Activated B cell treated with CpG ODN at 0.5 μM for 24 hours (primary cell): ENCODE measurements around the gene TEX26. TPM values are rescaled to one million over a fixed set of nuclear protein-coding genes. Genes with fewer than 3 reads are reported as not detected.

Experiments
- ATAC-seq: fragments of 200-7000 bp; cut with Tn5 transposase; one replicate; pipeline ENCODE4 v1.10.0; 2021; ENCODE audit warnings: low read depth, mild to moderate bottlenecking, moderate library complexity
- CTCF ChIA-PET: fragments of 350-600 bp; sonication (Branson Sonifier 250); formaldehyde crosslinking; loops from one replicate; lab custom pipeline; 2021; ENCODE audit warnings: antibody characterized with exemption; lab: Charles Lee
- POLR2A ChIA-PET: fragments of 350-600 bp; sonication (Branson Sonifier 250); formaldehyde crosslinking; loops from one replicate; lab custom pipeline; 2021; ENCODE audit warnings: antibody characterized with exemption; lab: Charles Lee
- DNase-seq: peaks from one replicate; pipeline ENCODE4 v3.0.0; 2022
- H3K27ac Mint-ChIP-seq: one replicate; pipeline ENCODE4 v1.8.0; 2020; ENCODE audit warnings: mixed read lengths
- H3K27me3 Mint-ChIP-seq: one replicate; pipeline ENCODE4 v1.8.0; 2021; ENCODE audit warnings: mixed read lengths
- H3K36me3 Mint-ChIP-seq: one replicate; pipeline ENCODE4 v1.8.0; 2021; ENCODE audit warnings: low read depth, mixed read lengths
- H3K4me1 Mint-ChIP-seq: one replicate; pipeline ENCODE4 v1.8.0; 2021; ENCODE audit warnings: mixed read lengths
- H3K4me3 Mint-ChIP-seq: one replicate; pipeline ENCODE4 v1.8.0; 2020; ENCODE audit warnings: mild to moderate bottlenecking, mixed read lengths
- H3K9me3 Mint-ChIP-seq: one replicate; pipeline ENCODE4 v1.8.0; 2020; ENCODE audit warnings: mixed read lengths
- intact Hi-C: fragments of 100-400 bp; cut with micrococcal nuclease; formaldehyde crosslinking; loops from one replicate; pipeline ENCODE4 v1.15.1; 2024
- total RNA-seq: library from RNA; stranded (reverse); gene quantifications from 2 replicates; pipeline ENCODE4 v1.2.3, GENCODE V29; 2022
- TF ChIP-seq, protein P1 (sequence below): fragments of 200-600 bp; IDR thresholded peaks from one replicate; pipeline ENCODE4 v1.8.0; 2022; ENCODE audit warnings: antibody characterized with exemption, mild to moderate bottlenecking

Gene TEX26
- total RNA-seq, 1 donor from 2014 or later = not detected

DNA sequence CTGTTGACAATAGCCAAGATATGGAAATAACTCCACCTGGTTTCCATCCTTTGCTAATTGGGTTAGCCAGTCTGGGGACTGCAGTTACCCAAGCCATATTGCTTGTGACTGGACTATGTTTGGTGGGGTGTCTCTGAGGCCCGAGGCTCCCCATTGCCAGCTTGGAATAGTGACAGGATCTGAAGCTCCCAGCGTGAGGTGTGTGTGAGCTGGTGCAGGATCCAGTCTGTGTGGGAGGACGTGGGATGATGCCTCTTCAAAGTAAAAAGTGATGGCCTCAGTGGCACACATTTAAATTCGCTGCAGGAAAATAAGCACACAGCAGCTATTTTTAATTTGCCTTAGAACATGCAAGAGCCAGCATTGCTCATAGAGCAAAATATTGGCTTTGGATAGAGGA lies 75.0 kb downstream of the TEX26 start:
- ChIA-PET POLR2A (no interaction called here), CTCF (no interaction called here)
- Mint-ChIP-seq H3K4me3 (no peak overlapping the region), H3K4me1 (peaks cover 7% of the 10 kb centered on the region), H3K27ac (no peak overlapping the region), H3K9me3 (no peaks in the 10 kb centered on the region), H3K36me3 (no peaks in the 10 kb centered on the region), H3K27me3 (peaks cover 17% of the 10 kb centered on the region)
- intact Hi-C loops = no loop called here
- ATAC-seq (no peak), DNase-seq (no peak)
- TF ChIP-seq, protein P1, sequence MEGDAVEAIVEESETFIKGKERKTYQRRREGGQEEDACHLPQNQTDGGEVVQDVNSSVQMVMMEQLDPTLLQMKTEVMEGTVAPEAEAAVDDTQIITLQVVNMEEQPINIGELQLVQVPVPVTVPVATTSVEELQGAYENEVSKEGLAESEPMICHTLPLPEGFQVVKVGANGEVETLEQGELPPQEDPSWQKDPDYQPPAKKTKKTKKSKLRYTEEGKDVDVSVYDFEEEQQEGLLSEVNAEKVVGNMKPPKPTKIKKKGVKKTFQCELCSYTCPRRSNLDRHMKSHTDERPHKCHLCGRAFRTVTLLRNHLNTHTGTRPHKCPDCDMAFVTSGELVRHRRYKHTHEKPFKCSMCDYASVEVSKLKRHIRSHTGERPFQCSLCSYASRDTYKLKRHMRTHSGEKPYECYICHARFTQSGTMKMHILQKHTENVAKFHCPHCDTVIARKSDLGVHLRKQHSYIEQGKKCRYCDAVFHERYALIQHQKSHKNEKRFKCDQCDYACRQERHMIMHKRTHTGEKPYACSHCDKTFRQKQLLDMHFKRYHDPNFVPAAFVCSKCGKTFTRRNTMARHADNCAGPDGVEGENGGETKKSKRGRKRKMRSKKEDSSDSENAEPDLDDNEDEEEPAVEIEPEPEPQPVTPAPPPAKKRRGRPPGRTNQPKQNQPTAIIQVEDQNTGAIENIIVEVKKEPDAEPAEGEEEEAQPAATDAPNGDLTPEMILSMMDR = no peak

DNA sequence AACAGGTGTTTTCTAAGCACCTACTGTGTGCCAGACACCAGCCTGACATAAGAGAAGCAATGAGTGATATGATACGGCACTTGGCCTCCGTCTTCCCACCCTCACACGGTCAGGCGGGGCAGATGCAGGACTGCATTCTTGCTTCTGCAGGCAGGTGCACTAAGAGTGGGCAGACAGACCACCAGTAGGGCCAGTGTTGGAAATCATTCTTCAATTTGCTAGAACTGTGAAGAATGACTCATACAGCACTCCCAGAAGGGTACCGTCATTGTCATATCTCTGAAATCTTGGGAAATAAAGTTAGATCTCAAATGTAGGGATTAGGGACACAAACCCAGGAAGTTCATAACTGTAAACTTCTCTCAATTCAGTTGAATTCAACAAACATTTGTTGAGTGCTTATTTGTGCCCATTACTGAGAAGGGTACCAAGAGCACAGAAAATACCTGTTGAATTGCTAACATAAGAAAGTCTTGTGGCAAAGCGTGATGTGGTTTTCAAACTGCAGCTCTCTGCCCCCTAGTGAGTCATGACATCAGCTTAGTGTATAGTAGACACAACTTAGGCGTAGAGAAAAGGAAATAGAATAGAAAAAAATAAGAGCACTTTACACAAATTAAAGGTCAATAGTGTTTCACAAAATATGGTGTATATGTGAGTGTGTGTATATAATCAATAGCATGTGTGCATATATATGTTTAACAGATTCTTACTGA lies 76.1 kb downstream of the TEX26 start:
- Mint-ChIP-seq H3K9me3 (no peaks in the 10 kb centered on the region), H3K27me3 (peaks cover 17% of the 10 kb centered on the region), H3K36me3 (no peaks in the 10 kb centered on the region), H3K4me3 (no peak overlapping the region), H3K4me1 (peaks cover 8% of the 10 kb centered on the region), H3K27ac (no peak overlapping the region)
- CTCF ChIA-PET = no interaction called here
- TF ChIP-seq, protein P1 = no peak
- intact Hi-C loops = no loop called here
- DNase-seq = no peak
- ATAC-seq = no peak
- POLR2A ChIA-PET = no interaction called here

DNA sequence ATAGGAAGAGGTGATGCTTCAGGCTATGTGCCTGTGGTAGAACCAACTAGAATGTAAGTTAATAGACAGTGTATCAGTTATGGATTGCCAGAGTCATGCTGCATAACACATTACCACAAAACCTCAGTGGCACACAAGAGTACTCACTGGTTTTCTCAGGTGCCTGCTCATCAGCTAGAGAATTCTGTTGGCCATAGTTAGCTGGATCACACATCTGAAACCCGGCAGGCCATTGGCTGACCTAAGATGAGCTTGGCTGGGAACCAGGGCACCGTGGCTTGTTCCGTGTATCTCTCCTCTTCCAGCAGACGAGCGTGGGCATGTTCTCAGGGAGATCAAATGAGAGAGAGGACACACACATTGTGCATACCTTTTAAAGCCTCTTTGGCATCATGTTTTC lies 76.7 kb downstream of the TEX26 start:
- Mint-ChIP-seq H3K4me3 (no peak overlapping the region), H3K36me3 (no peaks in the 10 kb centered on the region), H3K9me3 (no peaks in the 10 kb centered on the region), H3K27me3 (peaks cover 17% of the 10 kb centered on the region), H3K4me1 (peaks cover 8% of the 10 kb centered on the region), H3K27ac (no peak overlapping the region)
- ChIA-PET CTCF (no interaction called here), POLR2A (no interaction called here)
- intact Hi-C loops = no loop called here
- TF ChIP-seq, protein P1 = no peak
- DNase-seq (no peak), ATAC-seq (no peak)

DNA sequence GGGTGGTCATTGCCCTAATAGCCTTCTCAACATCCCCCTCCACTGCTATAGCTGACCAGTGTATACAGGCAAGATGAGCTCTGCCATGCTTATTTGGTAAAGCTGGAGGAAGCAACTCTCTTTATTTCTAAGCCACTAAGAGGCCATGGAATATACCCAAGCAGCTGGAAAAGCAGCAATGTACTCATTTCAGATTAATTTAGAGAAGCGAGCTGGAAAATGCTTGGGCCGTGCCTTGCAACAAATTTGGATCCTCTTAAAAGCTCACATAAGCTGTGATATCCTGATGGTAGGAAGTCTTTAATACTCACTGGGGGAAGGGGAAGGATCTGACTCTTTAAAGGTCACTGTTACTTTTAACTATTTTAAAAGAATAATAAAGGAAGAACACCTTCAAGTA lies 77.8 kb downstream of the TEX26 start:
- H3K36me3 Mint-ChIP-seq = no peaks in the 10 kb centered on the region
- CTCF ChIA-PET = no interaction called here
- POLR2A ChIA-PET = no interaction called here
- peaks cover 8% of the 10 kb centered on the region for H3K4me1 Mint-ChIP-seq
- intact Hi-C loops = no loop called here
- no peak overlapping the region for H3K4me3 Mint-ChIP-seq
- no peak overlapping the region for H3K27ac Mint-ChIP-seq
- no peaks in the 10 kb centered on the region for H3K9me3 Mint-ChIP-seq
- DNase-seq (no peak), ATAC-seq (no peak)
- H3K27me3 Mint-ChIP-seq = peaks cover 19% of the 10 kb centered on the region
- TF ChIP-seq, protein P1 = no peak

DNA sequence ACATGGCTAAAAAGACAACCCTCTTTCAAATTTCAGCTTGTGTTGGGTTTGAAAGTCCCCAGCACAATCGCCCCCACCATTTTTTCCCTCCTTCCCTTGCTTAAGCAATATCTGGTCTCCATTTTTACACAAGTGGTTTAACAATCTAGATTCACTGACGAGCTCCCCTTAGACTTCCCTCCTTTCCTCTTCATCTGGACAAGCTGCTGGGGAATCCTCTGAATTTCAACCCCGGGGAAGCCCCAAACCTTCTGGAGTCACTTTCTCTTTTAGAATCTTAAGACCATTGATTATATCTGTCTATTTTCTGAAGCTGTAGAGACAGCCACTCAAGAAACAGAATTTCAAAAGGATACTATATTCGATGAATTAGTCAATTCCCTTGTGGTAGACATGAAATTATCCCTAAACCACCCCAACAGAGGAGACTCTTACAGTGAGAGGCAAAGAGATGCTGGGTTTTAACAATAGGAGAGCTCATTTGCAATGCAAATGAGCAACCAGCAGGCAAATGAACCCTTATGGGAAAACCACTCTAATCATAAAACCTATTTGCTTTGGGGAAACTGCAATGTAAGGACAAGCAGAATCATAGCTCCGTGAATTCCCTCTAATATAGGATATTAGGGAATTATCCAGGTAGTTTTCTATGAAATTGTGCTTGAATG lies 78.9 kb downstream of the TEX26 start:
- POLR2A ChIA-PET = no interaction called here
- no peak for ATAC-seq
- H3K4me1 Mint-ChIP-seq = peaks cover 8% of the 10 kb centered on the region
- H3K36me3 Mint-ChIP-seq = no peaks in the 10 kb centered on the region
- H3K27ac Mint-ChIP-seq = no peak overlapping the region
- no peak for DNase-seq
- H3K27me3 Mint-ChIP-seq = peaks cover 19% of the 10 kb centered on the region
- no peak overlapping the region for H3K4me3 Mint-ChIP-seq
- CTCF ChIA-PET = interaction anchor here (0.6 kb wide), 1 partner anchor 42 kb away, joined by 3 read pairs; no protein-coding TSS in a partner anchor
- H3K9me3 Mint-ChIP-seq = no peaks in the 10 kb centered on the region
- TF ChIP-seq, protein P1 = no peak
- intact Hi-C loops = no loop called here
